ENCODE measurements around the gene IFNL2.

GRCh38 chr19:39248806-39249205, 19.4 kb upstream of the IFNL2 start, which contains the start of gene IFNL4:
- no peak for TF ChIP-seq CTCF (IDR thresholded peaks at IDR 0.05)
- TF ChIP-seq TCF7L2 (IDR thresholded peaks at IDR 0.05; ENCODE audit: low read depth, low read length): no peak
- no peak for TF ChIP-seq REST (IDR thresholded peaks at IDR 0.05; ENCODE audit: insufficient read depth in 1 of 2, low read depth in 2 of 2, low read length in 1 of 2)
- TF ChIP-seq SIN3A (IDR thresholded peaks at IDR 0.05; ENCODE audit: borderline replicate concordance, insufficient read depth, low read depth, low read length): no peak
